Measurements from ENCODE around the gene CBY1.
A peak's percentile ranks its signal among the peaks of the same experiment; 100 is the strongest.

The CBY1 gene

GRCh38 chr22:38656256-38657044, at the start of gene CBY1, which contains the start of gene FAM227A:
TSS of gene CBY1 (plus strand) at chr22:38656638. CDS start at chr22:38668055, 11,417 bp downstream.
TSS of gene FAM227A (minus strand) at chr22:38656392. CDS start at chr22:38650168, 6,224 bp downstream.
- no peak for TF ChIP-seq CTCF (conservative IDR thresholded peaks at IDR 0.05; ENCODE audit: low read length)

GRCh38 chr22:38607680-38608079, 48.8 kb upstream of the CBY1 start:
- H3K4me3 ChIP-seq (ENCODE audit: low read length), result no peak overlapping the region
- TF ChIP-seq CTCF (conservative IDR thresholded peaks at IDR 0.05; ENCODE audit: low read length), result no peak
- no peak for DNase-seq (ENCODE audit: low read depth)

More at GRCh38 chr22:38656256-38657044, at the start of gene CBY1, which contains the start of gene FAM227A:
- peak; percentile 81 for DNase-seq (ENCODE audit: low read depth)
- H3K4me3 ChIP-seq (ENCODE audit: low read length), result peak within 1 kb of the TSS; percentile 90

GRCh38 chr22:38608992-38609750, 47.3 kb upstream of the CBY1 start:
- no peak overlapping the region for H3K4me3 ChIP-seq (ENCODE audit: low read length)
- no peak for DNase-seq (ENCODE audit: low read depth)
- no peak for TF ChIP-seq CTCF (conservative IDR thresholded peaks at IDR 0.05; ENCODE audit: low read length)

- no peak for DNase-seq (ENCODE audit: low read depth)
- no peak for TF ChIP-seq CTCF (conservative IDR thresholded peaks at IDR 0.05; ENCODE audit: low read length)
Measured at GRCh38 chr22:38610234-38610633, 46.2 kb upstream of the CBY1 start.

GRCh38 chr22:38611559-38611958, 44.9 kb upstream of the CBY1 start:
- TF ChIP-seq CTCF (conservative IDR thresholded peaks at IDR 0.05; ENCODE audit: low read length), result no peak
- no peak for DNase-seq (ENCODE audit: low read depth)
- no peak overlapping the region for H3K4me3 ChIP-seq (ENCODE audit: low read length)

More at GRCh38 chr22:38610234-38610633, 46.2 kb upstream of the CBY1 start:
- no peak overlapping the region for H3K4me3 ChIP-seq (ENCODE audit: low read length)

GRCh38 chr22:38612217-38613006, 44.0 kb upstream of the CBY1 start:
- no peak for TF ChIP-seq CTCF (conservative IDR thresholded peaks at IDR 0.05; ENCODE audit: low read length)
- DNase-seq (ENCODE audit: low read depth), result no peak
- no peak overlapping the region for H3K4me3 ChIP-seq (ENCODE audit: low read length)
